HG03342 (cell line): Measurements from ENCODE around the gene CHRDL2.
"Not testable (repeated sequence)": the region's sequence is repeated elsewhere in the genome, so short reads cannot be mapped to it uniquely, and the experiment has no call there.

Source experiments
- ATAC-seq: cut with Tn5 transposase; IDR thresholded peaks from one replicate; pipeline ENCODE4 v1.9.1; 2021; ENCODE audit warnings: mild to moderate bottlenecking, moderate library complexity; ENCODE audit not compliant: unreplicated experiment

Gene CHRDL2

GRCh38 chr11:74731301-74732094 lies at the start of gene CHRDL2:
Gene CHRDL2, minus strand, starts transcription at chr11:74731426. Its CDS starts 538 bp downstream, at chr11:74730888.
- no peak for ATAC-seq

GRCh38 chr11:74780248-74781005 lies 49.2 kb upstream of the CHRDL2 start:
- no peak for ATAC-seq

GRCh38 chr11:74778581-74778980 lies 47.4 kb upstream of the CHRDL2 start:
- ATAC-seq, result no peak

GRCh38 chr11:74777877-74778276 lies 46.7 kb upstream of the CHRDL2 start:
- ATAC-seq, result no peak

- ATAC-seq, result no peak
Measured at GRCh38 chr11:74777038-74777437, 45.8 kb upstream of the CHRDL2 start.

- no peak for ATAC-seq
Measured at GRCh38 chr11:74776546-74776945, 45.3 kb upstream of the CHRDL2 start.

- ATAC-seq, result no peak
Measured at GRCh38 chr11:74775762-74776161, 44.5 kb upstream of the CHRDL2 start.

GRCh38 chr11:74773476-74773875 lies 42.2 kb upstream of the CHRDL2 start:
- ATAC-seq, result no peak

GRCh38 chr11:74771139-74771538 lies 39.9 kb upstream of the CHRDL2 start:
- ATAC-seq, result no peak

- no peak for ATAC-seq
Measured at GRCh38 chr11:74770456-74770855, 39.2 kb upstream of the CHRDL2 start.

- no peak for ATAC-seq
Measured at GRCh38 chr11:74769055-74769707, 38.0 kb upstream of the CHRDL2 start.

GRCh38 chr11:74768172-74768651 lies 37.0 kb upstream of the CHRDL2 start:
- peak; percentile 52 for ATAC-seq

- ATAC-seq, result no peak
Measured at GRCh38 chr11:74766905-74767304, 35.7 kb upstream of the CHRDL2 start.

- no peak for ATAC-seq
Measured at GRCh38 chr11:74756571-74756970, 25.3 kb upstream of the CHRDL2 start.

- no peak for ATAC-seq
Measured at GRCh38 chr11:74755395-74755995, 24.3 kb upstream of the CHRDL2 start.

- no peak for ATAC-seq
Measured at GRCh38 chr11:74754507-74755252, 23.5 kb upstream of the CHRDL2 start.

GRCh38 chr11:74751303-74751702 lies 20.1 kb upstream of the CHRDL2 start:
- ATAC-seq, result no peak

- not testable (repeated sequence) for ATAC-seq
Measured at GRCh38 chr11:74750598-74750997, 19.4 kb upstream of the CHRDL2 start.

GRCh38 chr11:74749965-74750296 lies 18.7 kb upstream of the CHRDL2 start:
- ATAC-seq, result no peak

GRCh38 chr11:74749127-74749964 lies 18.1 kb upstream of the CHRDL2 start:
- ATAC-seq, result peak; percentile 43
